ENCODE data around the gene POT1. TPM values are rescaled to one million over a fixed set of nuclear protein-coding genes. Genes with fewer than 3 reads are reported as not detected.

The POT1 gene
- total and polyA plus RNA-seq, 2 of the 13 experiments (the other 11 are each of a cell fraction or from before 2014, with no cell fraction given): 21.7 to 23.4 TPM

GRCh38 chr7:124896001-124896400 is 33.6 kb downstream of the POT1 start:
- Histone ChIP-seq H3K4me1 (ENCODE audit: insufficient read depth, low read length) (no peaks in the 10 kb centered on the region), H3K36me3 (replicated peaks in 1 of 2; ENCODE audit: control insufficient read depth in 1 of 2, insufficient read depth in 2 of 2, low read length in 2 of 2) (peaks cover 0 to 17% of the 10 kb centered on the region in 2 experiments; a peak in 1 of 5 replicates), H3K79me2 (ENCODE audit: insufficient read depth, low read length) (no peaks in the 10 kb centered on the region), H3K4me3 (replicated peaks in 1 of 3; ENCODE audit: insufficient read depth in 1 of 3, low read depth in 2 of 3, low read length in 3 of 3) (no peak overlapping the region), H3K27ac (ENCODE audit: extremely low read length, insufficient read depth, low read length) (no peak overlapping the region), H3K27me3 (ENCODE audit: control insufficient read depth in 1 of 2, insufficient read depth in 2 of 2, low read length in 2 of 2) (no peaks in the 10 kb centered on the region), H4K20me1 (ENCODE audit: insufficient read depth, low read length) (no peaks in the 10 kb centered on the region), H3K9ac (ENCODE audit: insufficient read depth, low read depth, low read length) (no peak overlapping the region), H2AFZ (ENCODE audit: low read length) (no peak overlapping the region), H3K9me3 (ENCODE audit: low read length) (no peaks in the 10 kb centered on the region), H3K4me2 (ENCODE audit: low read depth, low read length) (no peak overlapping the region)
- ChIA-PET POLR2A (no interaction called here), CTCF (ENCODE audit: low intra/inter-chr PET ratio, low total read pairs) (no interaction called here)
- DNase-seq (ENCODE audit: low spot score) (no peak), FAIRE-seq (no peak), ATAC-seq (no peak)
- TF ChIP-seq MAFK (conservative IDR thresholded peaks at IDR 0.05 in 1 of 2, IDR thresholded peaks at IDR 0.05 in 1 of 2; ENCODE audit: low read length in 2 of 2) (peak; percentile 30 to 74), ATF3 (CRISPR knock-in tag; IDR thresholded peaks at IDR 0.05) (no peak), MAFF (IDR thresholded peaks at IDR 0.05; ENCODE audit: low read depth, low read length) (peak; percentile 55; the same call in 1 of the 2 replicates)
- in situ Hi-C loops (cut with HindIII; ENCODE audit: extremely low pct_ligation_motif_present, low pct_unique_long_range_greater_than_20kb) (no loop called here), intact Hi-C loops (cut with micrococcal nuclease; ENCODE audit: unreplicated experiment) (no loop called here)
- 95% methylated on average over 3 of the region's 3 CpGs for WGBS (ENCODE audit: low lambda C conversion rate)
- BruUV-seq (replicated peaks): no TSS peak

- Histone ChIP-seq H3K4me3 (replicated peaks in 1 of 3; ENCODE audit: insufficient read depth in 1 of 3, low read depth in 2 of 3, low read length in 3 of 3) (no peak overlapping the region), H3K79me2 (ENCODE audit: insufficient read depth, low read length) (no peaks in the 10 kb centered on the region), H4K20me1 (ENCODE audit: insufficient read depth, low read length) (no peaks in the 10 kb centered on the region), H3K4me1 (ENCODE audit: insufficient read depth, low read length) (no peaks in the 10 kb centered on the region), H3K4me2 (ENCODE audit: low read depth, low read length) (no peak overlapping the region), H3K27ac (ENCODE audit: extremely low read length, insufficient read depth, low read length) (no peak overlapping the region), H3K9ac (ENCODE audit: insufficient read depth, low read depth, low read length) (no peak overlapping the region), H3K36me3 (replicated peaks in 1 of 2; ENCODE audit: control insufficient read depth in 1 of 2, insufficient read depth in 2 of 2, low read length in 2 of 2) (peaks cover 2 to 20% of the 10 kb centered on the region in 2 experiments; a peak in 2 of 5 replicates), H3K9me3 (ENCODE audit: low read length) (no peaks in the 10 kb centered on the region), H3K27me3 (ENCODE audit: control insufficient read depth in 1 of 2, insufficient read depth in 2 of 2, low read length in 2 of 2) (no peaks in the 10 kb centered on the region), H2AFZ (ENCODE audit: low read length) (no peak overlapping the region)
- DNase-seq (ENCODE audit: low spot score) (no peak), FAIRE-seq (no peak), ATAC-seq (no peak)
- in situ Hi-C loops (cut with HindIII; ENCODE audit: extremely low pct_ligation_motif_present, low pct_unique_long_range_greater_than_20kb) (no loop called here), intact Hi-C loops (cut with micrococcal nuclease; ENCODE audit: unreplicated experiment) (no loop called here)
- WGBS (ENCODE audit: low lambda C conversion rate): 86% methylated on average over 1 of the region's 1 CpG
- no TSS peak for BruUV-seq (replicated peaks)
- POLR2A ChIA-PET: no interaction called here
- CTCF ChIA-PET (ENCODE audit: low intra/inter-chr PET ratio, low total read pairs): no interaction called here
- no peak for TF ChIP-seq IRF9 (CRISPR knock-in tag; IDR thresholded peaks at IDR 0.05; ENCODE audit: borderline replicate concordance)
- no peak for TF ChIP-seq ATF5 (CRISPR knock-in tag; IDR thresholded peaks at IDR 0.05; ENCODE audit: low read depth)
- no peak for TF ChIP-seq PAWR (CRISPR knock-in tag; IDR thresholded peaks at IDR 0.05; ENCODE audit: borderline replicate concordance)
- no peak for TF ChIP-seq ZNF772 (CRISPR knock-in tag; IDR thresholded peaks at IDR 0.05)
- no peak for TF ChIP-seq TFAP4 (IDR thresholded peaks at IDR 0.05; ENCODE audit: borderline replicate concordance, low read depth)
- TF ChIP-seq ISL2 (CRISPR knock-in tag; IDR thresholded peaks at IDR 0.05): no peak
- no peak for TF ChIP-seq TGIF2 (CRISPR knock-in tag; IDR thresholded peaks at IDR 0.05)
Measured at GRCh38 chr7:124893140-124893827, 36.3 kb downstream of the POT1 start.

Measured in HepG2 (cell line).